Measurements from ENCODE around the gene RASA2.

RASA2 gene

GRCh38 chr3:141578202-141578973 is 91.6 kb downstream of the RASA2 start:
- H3K27me3 ChIP-seq (ENCODE audit: control insufficient read depth, insufficient read depth, low read length): no peaks in the 10 kb centered on the region
- no peaks in the 10 kb centered on the region for H3K4me1 ChIP-seq (ENCODE audit: control insufficient read depth, insufficient read depth, low read length)
- no peaks in the 10 kb centered on the region for H3K9me3 ChIP-seq (ENCODE audit: control insufficient read depth, insufficient read depth, low read depth, low read length)
- no peak overlapping the region for H3K9ac ChIP-seq (ENCODE audit: low read length)
- peaks cover 32% of the 10 kb centered on the region for H3K36me3 ChIP-seq (ENCODE audit: control insufficient read depth, insufficient read depth, low read length)
- no peak overlapping the region for H3K27ac ChIP-seq (ENCODE audit: low read depth, low read length)
- no peak overlapping the region for H3K4me3 ChIP-seq (ENCODE audit: low read depth, low read length)

GRCh38 chr3:141594357-141594756 is 107.5 kb downstream of the RASA2 start:
- no peak overlapping the region for H3K4me3 ChIP-seq (ENCODE audit: low read depth, low read length)
- H3K9me3 ChIP-seq (ENCODE audit: control insufficient read depth, insufficient read depth, low read depth, low read length): no peaks in the 10 kb centered on the region
- no peaks in the 10 kb centered on the region for H3K27me3 ChIP-seq (ENCODE audit: control insufficient read depth, insufficient read depth, low read length)
- no peaks in the 10 kb centered on the region for H3K4me1 ChIP-seq (ENCODE audit: control insufficient read depth, insufficient read depth, low read length)
- no peak overlapping the region for H3K27ac ChIP-seq (ENCODE audit: low read depth, low read length)
- H3K9ac ChIP-seq (ENCODE audit: low read length): no peak overlapping the region
- H3K36me3 ChIP-seq (ENCODE audit: control insufficient read depth, insufficient read depth, low read length): peaks cover 29% of the 10 kb centered on the region

GRCh38 chr3:141597931-141598330 is 111.1 kb downstream of the RASA2 start:
- Histone ChIP-seq H3K36me3 (ENCODE audit: control insufficient read depth, insufficient read depth, low read length) (peaks cover 21% of the 10 kb centered on the region), H3K9me3 (ENCODE audit: control insufficient read depth, insufficient read depth, low read depth, low read length) (peaks cover 19% of the 10 kb centered on the region), H3K4me1 (ENCODE audit: control insufficient read depth, insufficient read depth, low read length) (no peaks in the 10 kb centered on the region), H3K9ac (ENCODE audit: low read length) (no peak overlapping the region), H3K27me3 (ENCODE audit: control insufficient read depth, insufficient read depth, low read length) (no peaks in the 10 kb centered on the region), H3K27ac (ENCODE audit: low read depth, low read length) (no peak overlapping the region), H3K4me3 (ENCODE audit: low read depth, low read length) (no peak overlapping the region)

- Histone ChIP-seq H3K4me1 (ENCODE audit: control insufficient read depth, insufficient read depth, low read length) (no peaks in the 10 kb centered on the region), H3K36me3 (ENCODE audit: control insufficient read depth, insufficient read depth, low read length) (peaks cover 16% of the 10 kb centered on the region), H3K27me3 (ENCODE audit: control insufficient read depth, insufficient read depth, low read length) (no peaks in the 10 kb centered on the region)
Observed at GRCh38 chr3:141600331-141600730, 113.5 kb downstream of the RASA2 start.

GRCh38 chr3:141602706-141603105 is 115.9 kb downstream of the RASA2 start:
- no peak overlapping the region for H3K27ac ChIP-seq (ENCODE audit: low read depth, low read length)
- no peak overlapping the region for H3K4me3 ChIP-seq (ENCODE audit: low read depth, low read length)
- peaks cover 19% of the 10 kb centered on the region for H3K9me3 ChIP-seq (ENCODE audit: control insufficient read depth, insufficient read depth, low read depth, low read length)
- H3K36me3 ChIP-seq (ENCODE audit: control insufficient read depth, insufficient read depth, low read length): peaks cover 5% of the 10 kb centered on the region; the same call in 1 of the 2 replicates
- H3K27me3 ChIP-seq (ENCODE audit: control insufficient read depth, insufficient read depth, low read length): no peaks in the 10 kb centered on the region
- no peaks in the 10 kb centered on the region for H3K4me1 ChIP-seq (ENCODE audit: control insufficient read depth, insufficient read depth, low read length)
- no peak overlapping the region for H3K9ac ChIP-seq (ENCODE audit: low read length)

More at GRCh38 chr3:141600331-141600730, 113.5 kb downstream of the RASA2 start:
- Histone ChIP-seq H3K9me3 (ENCODE audit: control insufficient read depth, insufficient read depth, low read depth, low read length) (peaks cover 19% of the 10 kb centered on the region), H3K9ac (ENCODE audit: low read length) (no peak overlapping the region), H3K4me3 (ENCODE audit: low read depth, low read length) (no peak overlapping the region), H3K27ac (ENCODE audit: low read depth, low read length) (no peak overlapping the region)

- Histone ChIP-seq H3K36me3 (ENCODE audit: control insufficient read depth, insufficient read depth, low read length) (peaks cover 13% of the 10 kb centered on the region), H3K4me1 (ENCODE audit: control insufficient read depth, insufficient read depth, low read length) (no peaks in the 10 kb centered on the region), H3K4me3 (ENCODE audit: low read depth, low read length) (no peak overlapping the region), H3K27me3 (ENCODE audit: control insufficient read depth, insufficient read depth, low read length) (no peaks in the 10 kb centered on the region), H3K27ac (ENCODE audit: low read depth, low read length) (no peak overlapping the region), H3K9me3 (ENCODE audit: control insufficient read depth, insufficient read depth, low read depth, low read length) (peaks cover 19% of the 10 kb centered on the region), H3K9ac (ENCODE audit: low read length) (no peak overlapping the region)
Observed at GRCh38 chr3:141603473-141604035, 116.7 kb downstream of the RASA2 start.

- H3K4me3 ChIP-seq (ENCODE audit: low read depth, low read length): no peak overlapping the region
- peaks cover 17% of the 10 kb centered on the region for H3K9me3 ChIP-seq (ENCODE audit: control insufficient read depth, insufficient read depth, low read depth, low read length)
- H3K36me3 ChIP-seq (ENCODE audit: control insufficient read depth, insufficient read depth, low read length): peaks cover 14% of the 10 kb centered on the region
- H3K27ac ChIP-seq (ENCODE audit: low read depth, low read length): no peak overlapping the region
- no peaks in the 10 kb centered on the region; the same call in 1 of the 2 replicates for H3K4me1 ChIP-seq (ENCODE audit: control insufficient read depth, insufficient read depth, low read length)
- no peak overlapping the region for H3K9ac ChIP-seq (ENCODE audit: low read length)
- H3K27me3 ChIP-seq (ENCODE audit: control insufficient read depth, insufficient read depth, low read length): no peaks in the 10 kb centered on the region
Observed at GRCh38 chr3:141605883-141606282, 119.1 kb downstream of the RASA2 start.

GRCh38 chr3:141608438-141608837 is 121.6 kb downstream of the RASA2 start:
- H3K4me3 ChIP-seq (ENCODE audit: low read depth, low read length): no peak overlapping the region
- no peaks in the 10 kb centered on the region; the same call in 1 of the 2 replicates for H3K4me1 ChIP-seq (ENCODE audit: control insufficient read depth, insufficient read depth, low read length)
- no peak overlapping the region for H3K9ac ChIP-seq (ENCODE audit: low read length)
- no peak overlapping the region for H3K27ac ChIP-seq (ENCODE audit: low read depth, low read length)
- H3K9me3 ChIP-seq (ENCODE audit: control insufficient read depth, insufficient read depth, low read depth, low read length): no peaks in the 10 kb centered on the region
- H3K36me3 ChIP-seq (ENCODE audit: control insufficient read depth, insufficient read depth, low read length): peaks cover 28% of the 10 kb centered on the region
- no peaks in the 10 kb centered on the region for H3K27me3 ChIP-seq (ENCODE audit: control insufficient read depth, insufficient read depth, low read length)

- Histone ChIP-seq H3K4me1 (ENCODE audit: control insufficient read depth, insufficient read depth, low read length) (no peaks in the 10 kb centered on the region; the same call in 1 of the 2 replicates), H3K4me3 (ENCODE audit: low read depth, low read length) (no peak overlapping the region), H3K9ac (ENCODE audit: low read length) (no peak overlapping the region), H3K9me3 (ENCODE audit: control insufficient read depth, insufficient read depth, low read depth, low read length) (no peaks in the 10 kb centered on the region), H3K36me3 (ENCODE audit: control insufficient read depth, insufficient read depth, low read length) (peaks cover 28% of the 10 kb centered on the region), H3K27ac (ENCODE audit: low read depth, low read length) (no peak overlapping the region), H3K27me3 (ENCODE audit: control insufficient read depth, insufficient read depth, low read length) (no peaks in the 10 kb centered on the region)
Observed at GRCh38 chr3:141610939-141611338, 124.1 kb downstream of the RASA2 start.

- Histone ChIP-seq H3K27me3 (ENCODE audit: control insufficient read depth, insufficient read depth, low read length) (no peaks in the 10 kb centered on the region), H3K9me3 (ENCODE audit: control insufficient read depth, insufficient read depth, low read depth, low read length) (0 out of 2 replicates have a peak, but pooled peaks cover 4% of the 10 kb centered on the region), H3K4me3 (ENCODE audit: low read depth, low read length) (no peak overlapping the region), H3K4me1 (ENCODE audit: control insufficient read depth, insufficient read depth, low read length) (peaks cover 5% of the 10 kb centered on the region; the same call in 1 of the 2 replicates), H3K36me3 (ENCODE audit: control insufficient read depth, insufficient read depth, low read length) (no peaks in the 10 kb centered on the region), H3K27ac (ENCODE audit: low read depth, low read length) (no peak overlapping the region), H3K9ac (ENCODE audit: low read length) (no peak overlapping the region)
Observed at GRCh38 chr3:141618103-141618910, 131.5 kb downstream of the RASA2 start.

GRCh38 chr3:141618938-141619337 is 132.1 kb downstream of the RASA2 start:
- no peaks in the 10 kb centered on the region for H3K36me3 ChIP-seq (ENCODE audit: control insufficient read depth, insufficient read depth, low read length)
- no peak overlapping the region for H3K27ac ChIP-seq (ENCODE audit: low read depth, low read length)
- H3K4me1 ChIP-seq (ENCODE audit: control insufficient read depth, insufficient read depth, low read length): peaks cover 5% of the 10 kb centered on the region; the same call in 1 of the 2 replicates
- H3K27me3 ChIP-seq (ENCODE audit: control insufficient read depth, insufficient read depth, low read length): no peaks in the 10 kb centered on the region
- no peak overlapping the region for H3K9ac ChIP-seq (ENCODE audit: low read length)
- H3K9me3 ChIP-seq (ENCODE audit: control insufficient read depth, insufficient read depth, low read depth, low read length): 0 out of 2 replicates have a peak, but pooled peaks cover 4% of the 10 kb centered on the region
- no peak overlapping the region for H3K4me3 ChIP-seq (ENCODE audit: low read depth, low read length)
